PC-3 (cell line): ENCODE data around the gene WNT7B. TPM values are rescaled to one million over a fixed set of nuclear protein-coding genes. Genes with fewer than 3 reads are reported as not detected.
A peak's percentile ranks its signal among the peaks of the same experiment; 100 is the strongest.

ENCODE experiments used
- ATAC-seq: fragments of 200-7000 bp; cut with Tn5 transposase; 2 replicates; pipeline ENCODE4 v1.9.1; 2020; ENCODE audit warnings: mild to moderate bottlenecking, moderate library complexity
- BruUV-seq: library from RNA; stranded (reverse); fragments of 400-500 nt; replicated peaks from 2 replicates; lab custom pipeline; 2021; lab: Mats Ljungman, UMichigan
- CTCF ChIA-PET: fragments of 300-600 bp; sonication (Branson Sonifier 250); formaldehyde crosslinking; loops from one replicate; lab custom pipeline; 2022; ENCODE audit warnings: antibody characterized with exemption; lab: Charles Lee
- POLR2A ChIA-PET: fragments of 300-600 bp; sonication (Branson Sonifier 250); formaldehyde crosslinking; loops from one replicate; lab custom pipeline; 2022; ENCODE audit warnings: antibody characterized with exemption; ENCODE audit not compliant: unreplicated experiment; lab: Charles Lee
- DNase-seq: peaks from one replicate; pipeline ENCODE4 v3.0.0-alpha.2; 2015
- H2AFZ ChIP-seq: fragments of 300-600 bp; sonication (generic); 2 replicates; pipeline ENCODE4 v1.6.0; 2016; ENCODE audit warnings: antibody characterized with exemption, low read length
- H3F3A ChIP-seq: fragments of 300-600 bp; sonication (generic); one replicate; pipeline ENCODE4 v1.6.0; 2017; ENCODE audit warnings: antibody characterized with exemption, low read length, control low read depth, mild to moderate bottlenecking; ENCODE audit not compliant: unreplicated experiment
- H3K27ac ChIP-seq: fragments of 300-600 bp; sonication (generic); 2 replicates; pipeline ENCODE4 v1.5.1; 2016; ENCODE audit warnings: mild to moderate bottlenecking, low read length
- H3K27me3 ChIP-seq: fragments of 300-600 bp; sonication (generic); 2 replicates; pipeline ENCODE4 v1.6.1; 2016; ENCODE audit warnings: low read length, mixed read lengths
- H3K36me3 ChIP-seq: fragments of 300-600 bp; sonication (generic); 2 replicates; pipeline ENCODE4 v1.6.1; 2016; ENCODE audit warnings: low read depth, mixed run types, low read length, mixed read lengths
- H3K4me1 ChIP-seq: fragments of 300-600 bp; sonication (generic); 2 replicates; pipeline ENCODE4 v1.5.1; 2016; ENCODE audit warnings: low read length; ENCODE audit not compliant: insufficient read depth
- H3K4me2 ChIP-seq: fragments of 300-600 bp; sonication (generic); 2 replicates; pipeline ENCODE4 v1.6.0; 2016; ENCODE audit warnings: low read length
- H3K4me3 ChIP-seq: fragments of 300-600 bp; sonication (generic); 2 replicates; pipeline ENCODE4 v1.5.1; 2016; ENCODE audit warnings: mild to moderate bottlenecking, low read length, mixed read lengths
- H3K79me2 ChIP-seq: fragments of 300-600 bp; sonication (generic); 2 replicates; pipeline ENCODE4 v1.6.1; 2017; ENCODE audit warnings: low read length, mixed read lengths
- H3K9ac ChIP-seq: fragments of 300-600 bp; sonication (generic); 2 replicates; pipeline ENCODE4 v1.6.0; 2016; ENCODE audit warnings: mild to moderate bottlenecking, low read length
- H3K9me2 ChIP-seq: fragments of 300-600 bp; sonication (generic); replicated peaks from 2 replicates; pipeline ENCODE4 v1.6.1; 2016; ENCODE audit warnings: mixed run types, low read length, mixed read lengths
- H3K9me3 ChIP-seq: fragments of 300-600 bp; sonication (generic); 2 replicates; pipeline ENCODE4 v1.6.1; 2016; ENCODE audit warnings: low read length, mixed read lengths
- H4K20me1 ChIP-seq: fragments of 300-600 bp; sonication (generic); 2 replicates; pipeline ENCODE4 v1.6.1; 2016; ENCODE audit warnings: low read length, mixed read lengths
- CTCF ChIP-seq: fragments of 300-600 bp; sonication (generic); conservative IDR thresholded peaks from 2 replicates; pipeline ENCODE4 v1.5.1; 2017; ENCODE audit warnings: antibody characterized with exemption, low read depth, mild to moderate bottlenecking, low read length
- EZH2 ChIP-seq: fragments of 300-600 bp; sonication (generic); IDR thresholded peaks from one replicate; pipeline ENCODE4 v1.6.1; 2017; ENCODE audit warnings: antibody characterized with exemption, mild to moderate bottlenecking, low read length; ENCODE audit not compliant: unreplicated experiment
- EZH2phosphoT487 ChIP-seq: fragments of 300-600 bp; sonication (generic); IDR thresholded peaks from 2 replicates; pipeline ENCODE4 v1.6.1; 2018; ENCODE audit warnings: mild to moderate bottlenecking, antibody characterized with exemption, low read length, borderline replicate concordance
- intact Hi-C: fragments of 100-400 bp; cut with micrococcal nuclease; formaldehyde crosslinking; loops from 2 replicates; pipeline ENCODE4 v1.9.0; 2023
- total RNA-seq: library from RNA; depleted of rRNA; stranded (reverse); fragments of >200 nt; gene quantifications from 2 replicates; pipeline ENCODE4 v1.2.3, GENCODE V29; 2014

The WNT7B gene
- total RNA-seq, 1 experiment from 2014 or later: 42.0 TPM

GRCh38 chr22:46010951-46011626, 34.1 kb upstream of the WNT7B start:
- CTCF ChIA-PET: no interaction called here
- Histone ChIP-seq H3K27ac (peak overlapping the region; percentile 84), H3K4me1 (peaks cover 67% of the 10 kb centered on the region), H3F3A (no peaks in the 10 kb centered on the region), H3K4me2 (no peak overlapping the region), H3K9me3 (no peaks in the 10 kb centered on the region), H3K9ac (peak overlapping the region; percentile 23; the same call in 1 of the 2 replicates), H3K4me3 (no peak overlapping the region), H3K9me2 (no peaks in the 10 kb centered on the region), H2AFZ (no peak overlapping the region), H4K20me1 (no peaks in the 10 kb centered on the region), H3K79me2 (peaks cover 41% of the 10 kb centered on the region), H3K27me3 (no peaks in the 10 kb centered on the region), H3K36me3 (no peaks in the 10 kb centered on the region)
- intact Hi-C loops: loop anchor here (5.0 kb wide), 1 partner anchor 41 kb away; no protein-coding TSS in a partner anchor
- ATAC-seq (no peak), DNase-seq (no peak)
- POLR2A ChIA-PET: no interaction called here
- BruUV-seq: no TSS peak
- TF ChIP-seq EZH2 (no peak), CTCF (no peak), EZH2phosphoT487 (no peak)

- TF ChIP-seq EZH2: no peak
- TF ChIP-seq EZH2phosphoT487: no peak
- TF ChIP-seq CTCF: no peak
- Histone ChIP-seq H3F3A (no peaks in the 10 kb centered on the region), H3K9me3 (no peaks in the 10 kb centered on the region), H3K9ac (no peak overlapping the region), H3K4me2 (no peak overlapping the region), H2AFZ (no peak overlapping the region), H4K20me1 (no peaks in the 10 kb centered on the region), H3K9me2 (no peaks in the 10 kb centered on the region), H3K27me3 (no peaks in the 10 kb centered on the region), H3K4me1 (peaks cover 61% of the 10 kb centered on the region), H3K79me2 (peaks cover 34% of the 10 kb centered on the region), H3K4me3 (no peak overlapping the region), H3K36me3 (no peaks in the 10 kb centered on the region), H3K27ac (peak overlapping the region; percentile 84)
- ChIA-PET CTCF (no interaction called here), POLR2A (no interaction called here)
- ATAC-seq: no peak
- DNase-seq: peak; percentile 80
- BruUV-seq: no TSS peak
- intact Hi-C loops: loop anchor here (5.0 kb wide), 1 partner anchor 42 kb away; no protein-coding TSS in a partner anchor
Observed at GRCh38 chr22:46010207-46010867, 33.4 kb upstream of the WNT7B start.

GRCh38 chr22:46009730-46010129, 32.8 kb upstream of the WNT7B start:
- Histone ChIP-seq H3K4me1 (peaks cover 55% of the 10 kb centered on the region), H3K9me3 (no peaks in the 10 kb centered on the region), H3K9ac (no peak overlapping the region), H3K4me3 (no peak overlapping the region), H3K27me3 (no peaks in the 10 kb centered on the region), H4K20me1 (no peaks in the 10 kb centered on the region), H3K9me2 (no peaks in the 10 kb centered on the region), H2AFZ (no peak overlapping the region), H3K27ac (peak overlapping the region; percentile 84), H3K36me3 (no peaks in the 10 kb centered on the region), H3F3A (no peaks in the 10 kb centered on the region), H3K4me2 (no peak overlapping the region), H3K79me2 (peaks cover 28% of the 10 kb centered on the region)
- intact Hi-C loops: loop anchor here (5.0 kb wide), 1 partner anchor 43 kb away; no protein-coding TSS in a partner anchor
- ChIA-PET CTCF (interaction anchor here (0.5 kb wide), 1 partner anchor 32 kb away, joined by 3 read pairs; no protein-coding TSS in a partner anchor), POLR2A (no interaction called here)
- ATAC-seq (no peak), DNase-seq (no peak)
- TF ChIP-seq EZH2 (no peak), EZH2phosphoT487 (no peak), CTCF (no peak)
- BruUV-seq: no TSS peak
